Neural progenitor cell (in vitro differentiated cells): ENCODE measurements around the gene FAM118B.

Experiments
- CTCF ChIP-seq: fragments of 200-600 bp; sonication (generic); IDR thresholded peaks from 2 replicates; pipeline ENCODE4 v1.5.1; 2017; ENCODE audit warnings: antibody characterized with exemption, mild to moderate bottlenecking
- EZH2 ChIP-seq: fragments of 200-600 bp; sonication (generic); IDR thresholded peaks from 2 replicates; pipeline ENCODE4 v1.6.1; 2017; ENCODE audit warnings: antibody characterized with exemption, mild to moderate bottlenecking, moderate library complexity

- TF ChIP-seq EZH2 = no peak
- no peak for TF ChIP-seq CTCF
Measured at GRCh38 chr11:126311401-126312291, 100.1 kb downstream of the FAM118B start.
